Epithelial cell of proximal tubule (primary cell): Measurements from ENCODE around the gene MLX. TPM values are rescaled to one million over a fixed set of nuclear protein-coding genes. Genes with fewer than 3 reads are reported as not detected.
"Not testable (repeated sequence)": the region's sequence is repeated elsewhere in the genome, so short reads cannot be mapped to it uniquely, and the experiment has no call there.

Experiments
- DNase-seq: peaks from one replicate; pipeline ENCODE4 v3.0.0-alpha.2; 2011; ENCODE audit warnings: low read depth
- H3K4me3 ChIP-seq: 2 replicates; pipeline ENCODE4 v1.5.1; 2011; ENCODE audit warnings: low read depth, mild to moderate bottlenecking, low read length
- total RNA-seq: library from RNA; depleted of rRNA; stranded (reverse); fragments of >200 nt; gene quantifications from 2 replicates; pipeline ENCODE4 v1.2.3, GENCODE V29; 2015
- TF ChIP-seq, protein P1 (sequence below): conservative IDR thresholded peaks from 2 replicates; pipeline ENCODE4 v1.5.1; 2012; ENCODE audit warnings: low read depth, mild to moderate bottlenecking, low read length

Gene MLX
- total RNA-seq, 1 donor from 2014 or later, result 15.7 TPM

DNA sequence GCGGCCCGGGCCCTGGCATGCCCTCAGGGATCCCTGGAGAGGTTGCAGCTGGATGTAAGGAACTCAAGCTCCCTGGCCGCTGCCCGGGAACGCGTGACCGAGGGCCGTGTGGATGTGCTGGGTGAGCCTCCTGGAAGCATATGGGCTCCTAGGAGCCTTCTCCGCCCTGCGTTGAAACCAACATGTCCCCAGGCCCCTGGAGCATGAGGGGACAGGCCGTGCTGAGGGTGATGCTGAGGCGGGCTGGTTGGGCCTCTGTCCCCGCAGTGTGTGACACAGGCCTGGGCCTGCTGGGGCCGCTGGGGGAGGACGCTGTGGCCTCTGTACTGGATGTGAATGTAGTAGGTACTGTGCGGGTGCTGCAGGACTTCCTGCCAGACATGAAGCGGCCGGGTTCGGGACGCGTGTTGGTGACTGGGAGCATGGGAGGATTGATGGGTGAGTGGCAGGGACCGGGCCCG is 19.9 kb upstream of the MLX start:
- no peak overlapping the region for H3K4me3 ChIP-seq
- TF ChIP-seq, protein P1, sequence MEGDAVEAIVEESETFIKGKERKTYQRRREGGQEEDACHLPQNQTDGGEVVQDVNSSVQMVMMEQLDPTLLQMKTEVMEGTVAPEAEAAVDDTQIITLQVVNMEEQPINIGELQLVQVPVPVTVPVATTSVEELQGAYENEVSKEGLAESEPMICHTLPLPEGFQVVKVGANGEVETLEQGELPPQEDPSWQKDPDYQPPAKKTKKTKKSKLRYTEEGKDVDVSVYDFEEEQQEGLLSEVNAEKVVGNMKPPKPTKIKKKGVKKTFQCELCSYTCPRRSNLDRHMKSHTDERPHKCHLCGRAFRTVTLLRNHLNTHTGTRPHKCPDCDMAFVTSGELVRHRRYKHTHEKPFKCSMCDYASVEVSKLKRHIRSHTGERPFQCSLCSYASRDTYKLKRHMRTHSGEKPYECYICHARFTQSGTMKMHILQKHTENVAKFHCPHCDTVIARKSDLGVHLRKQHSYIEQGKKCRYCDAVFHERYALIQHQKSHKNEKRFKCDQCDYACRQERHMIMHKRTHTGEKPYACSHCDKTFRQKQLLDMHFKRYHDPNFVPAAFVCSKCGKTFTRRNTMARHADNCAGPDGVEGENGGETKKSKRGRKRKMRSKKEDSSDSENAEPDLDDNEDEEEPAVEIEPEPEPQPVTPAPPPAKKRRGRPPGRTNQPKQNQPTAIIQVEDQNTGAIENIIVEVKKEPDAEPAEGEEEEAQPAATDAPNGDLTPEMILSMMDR, result no peak
- no peak for DNase-seq

DNA sequence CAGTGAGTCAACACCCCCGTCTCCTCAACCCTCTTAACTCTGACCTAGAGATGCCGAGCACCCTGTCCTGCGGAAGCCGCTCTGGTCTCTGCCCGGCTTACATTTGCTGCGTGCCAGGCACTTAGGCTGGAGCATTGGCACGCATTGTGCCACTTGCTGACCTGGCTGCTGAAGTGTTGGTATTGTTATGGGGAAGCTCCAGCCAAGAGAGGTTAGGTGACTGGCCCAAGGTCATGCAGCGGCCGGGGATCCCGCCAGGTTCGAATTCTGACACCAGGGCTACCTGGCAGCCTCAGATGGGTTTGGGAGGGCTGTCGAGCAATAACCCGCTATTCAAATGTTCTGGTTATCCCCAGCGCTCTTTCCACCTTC is 19.2 kb upstream of the MLX start:
- TF ChIP-seq, protein P1, result no peak
- DNase-seq, result no peak
- H3K4me3 ChIP-seq, result peak overlapping the region; percentile 61

DNA sequence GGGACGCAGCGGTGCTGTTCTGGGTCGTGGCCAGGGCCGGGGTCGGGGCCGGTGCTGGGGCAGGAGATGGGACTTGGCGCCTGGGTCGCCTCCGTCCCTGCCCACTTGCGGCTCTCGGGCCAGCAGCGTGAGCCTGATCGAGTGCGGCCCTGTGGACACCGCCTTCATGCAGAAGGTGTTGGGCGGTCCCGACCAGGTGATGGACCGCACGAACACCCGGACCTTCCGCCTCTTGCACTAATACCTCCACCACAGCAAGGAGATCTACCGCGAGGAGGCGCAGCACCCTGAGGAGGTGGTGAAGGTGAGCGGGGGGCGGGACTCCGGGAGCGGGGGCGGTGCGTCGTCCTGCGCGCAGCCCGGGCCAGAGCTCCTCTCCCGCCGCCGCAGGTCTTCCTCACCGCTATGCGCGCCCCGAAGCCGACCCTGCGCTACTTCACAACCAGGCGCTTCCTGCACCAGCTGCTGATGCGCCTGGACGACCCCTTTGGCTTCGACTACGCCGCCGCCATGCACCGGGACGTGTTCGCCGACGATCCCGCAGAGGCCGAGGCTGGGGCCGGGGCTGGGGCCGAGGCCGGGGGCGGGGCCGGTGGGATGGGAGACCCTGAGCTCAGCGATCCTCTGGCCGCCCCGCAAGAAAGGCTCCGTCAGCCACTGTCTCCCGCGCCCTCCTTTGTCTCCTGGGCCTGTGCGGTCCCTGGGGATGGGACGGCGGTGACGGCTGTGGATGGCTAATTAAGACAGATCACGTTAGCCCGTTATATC is 18.6 kb upstream of the MLX start:
- TF ChIP-seq, protein P1, result peak; percentile 69
- H3K4me3 ChIP-seq, result peak overlapping the region; percentile 61
- DNase-seq, result no peak

DNA sequence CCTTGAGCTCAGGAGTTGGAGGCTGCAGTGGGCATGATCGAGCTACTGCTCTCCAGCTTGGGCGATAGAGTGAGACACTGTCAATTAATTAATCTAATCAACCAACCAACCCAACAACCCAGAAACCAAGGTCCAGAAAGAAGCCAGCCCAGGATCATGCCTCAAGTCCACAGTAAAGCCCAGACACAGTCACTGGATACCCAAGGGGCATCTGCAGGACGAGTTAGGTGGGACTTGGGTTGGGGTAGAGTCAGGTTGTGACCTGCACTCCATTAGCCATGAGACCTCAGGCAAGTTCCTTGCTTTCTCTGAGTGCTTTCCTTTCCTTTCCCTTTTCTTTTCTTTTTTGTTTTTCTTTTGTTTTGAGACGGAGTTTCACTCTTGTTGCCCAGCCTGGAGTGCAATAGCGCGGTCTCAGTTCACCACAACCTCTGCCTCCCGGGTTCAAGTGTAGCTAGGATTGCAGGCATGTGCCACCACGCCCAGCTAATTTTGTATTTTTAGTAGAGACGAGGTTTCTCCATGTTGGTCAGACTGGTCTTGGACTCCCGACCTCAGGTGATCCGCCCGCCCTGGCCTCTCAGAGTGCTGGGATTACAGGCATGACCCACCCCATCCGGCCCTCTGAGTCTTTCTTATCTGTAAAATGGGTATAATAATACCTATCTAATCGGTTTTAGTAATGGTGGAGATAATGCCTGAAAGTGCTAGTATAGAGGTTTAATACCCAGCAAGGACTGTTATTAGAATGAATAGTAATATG is 17.7 kb upstream of the MLX start:
- H3K4me3 ChIP-seq, result peak overlapping the region; percentile 61
- TF ChIP-seq, protein P1, result no peak
- no peak for DNase-seq

DNA sequence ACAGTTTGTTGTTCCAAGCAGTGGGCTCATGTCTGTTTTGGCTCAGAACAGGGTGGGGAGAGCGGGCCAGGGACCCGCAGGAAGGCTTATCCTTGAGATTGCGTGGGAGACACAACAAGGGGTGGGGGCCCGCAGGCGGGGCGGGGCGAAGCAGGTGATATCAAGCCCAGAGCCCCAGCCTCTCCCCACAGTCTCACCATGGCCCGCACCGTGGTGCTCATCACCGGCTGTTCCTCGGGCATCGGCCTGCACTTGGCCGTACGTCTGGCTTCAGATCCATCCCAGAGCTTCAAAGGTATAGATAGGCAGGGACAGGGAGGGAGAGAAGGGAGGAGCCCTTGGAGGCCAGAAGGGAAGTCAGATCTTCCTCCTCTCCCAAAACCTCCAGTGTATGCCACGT is 14.2 kb upstream of the MLX start, which contains the start of gene HSD17B1:
Gene HSD17B1 (plus strand): TSS at position 188 of the 400 bp plus-strand sequence. CDS start 11 bp downstream, at position 199.
- peak within 1 kb of the TSS; percentile 86 for H3K4me3 ChIP-seq
- not testable (repeated sequence) for DNase-seq

DNA sequence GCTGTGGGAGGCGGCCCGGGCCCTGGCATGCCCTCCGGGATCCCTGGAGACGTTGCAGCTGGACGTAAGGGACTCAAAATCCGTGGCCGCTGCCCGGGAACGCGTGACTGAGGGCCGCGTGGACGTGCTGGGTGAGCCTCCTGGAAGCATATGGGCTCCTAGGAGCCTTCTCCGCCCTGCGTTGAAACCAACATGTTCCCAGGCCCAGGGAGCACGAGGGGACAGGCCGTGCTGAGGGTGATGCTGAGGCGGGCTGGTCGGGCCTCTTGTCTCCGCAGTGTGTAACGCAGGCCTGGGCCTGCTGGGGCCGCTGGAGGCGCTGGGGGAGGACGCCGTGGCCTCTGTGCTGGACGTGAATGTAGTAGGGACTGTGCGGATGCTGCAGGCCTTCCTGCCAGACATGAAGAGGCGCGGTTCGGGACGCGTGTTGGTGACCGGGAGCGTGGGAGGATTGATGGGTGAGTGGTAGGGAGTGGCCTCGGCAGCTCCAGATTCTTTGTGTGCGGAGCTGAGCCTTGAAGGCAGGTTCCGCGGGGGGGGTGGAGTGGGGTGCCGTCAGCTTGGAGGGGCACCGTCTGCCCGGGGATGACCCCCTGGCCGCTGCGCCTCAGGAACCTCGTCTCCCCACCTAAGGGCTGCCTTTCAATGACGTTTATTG is 13.6 kb upstream of the MLX start:
- TF ChIP-seq, protein P1, result no peak

DNA sequence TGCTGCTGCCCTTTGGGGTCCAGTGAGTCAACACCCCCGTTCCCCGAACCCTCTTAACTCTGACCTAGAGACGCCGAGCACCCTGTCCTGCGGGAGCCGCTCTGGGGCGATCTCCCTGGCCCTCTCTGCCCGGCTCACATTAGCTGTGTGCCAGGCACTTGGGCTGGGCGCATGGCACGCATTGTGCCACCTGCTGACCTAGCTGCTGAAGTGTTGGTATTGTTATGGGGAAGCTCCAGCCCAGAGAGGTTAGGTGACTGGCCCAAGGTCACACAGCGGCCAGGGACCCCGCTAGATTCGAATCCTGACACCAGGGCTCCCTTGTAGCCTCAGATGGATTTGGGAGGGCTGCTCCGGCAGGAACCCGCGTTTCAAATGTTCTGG is 13.0 kb upstream of the MLX start:
- TF ChIP-seq, protein P1, result peak; percentile 10
- no peak for DNase-seq
- peak overlapping the region; percentile 86 for H3K4me3 ChIP-seq

More for the DNA sequence above, 13.6 kb upstream of the MLX start:
- H3K4me3 ChIP-seq, result peak overlapping the region; percentile 86
- DNase-seq, result no peak
